HepG2 (cell line): ENCODE results near the gene DDX23. TPM values are rescaled to one million over a fixed set of nuclear protein-coding genes. Genes with fewer than 3 reads are reported as not detected.

Experiments used
- ATAC-seq: fragments of 200-7000 bp; cut with Tn5 transposase; 3 replicates; pipeline ENCODE4 v1.9.1; 2020; ENCODE audit warnings: mild to moderate bottlenecking, moderate library complexity
- BruUV-seq: library from RNA; stranded (reverse); fragments of 400-500 nt; replicated peaks from 2 replicates; lab custom pipeline; 2021; lab: Mats Ljungman, UMichigan
- CTCF ChIA-PET: fragments of 300-600 bp; formaldehyde crosslinking; extraction: SDS; loops from one replicate; lab custom pipeline; 2021; ENCODE audit warnings: low total read pairs, inconsistent platforms, low intra/inter-chr PET ratio; lab: Yijun Ruan, JAX
- POLR2A ChIA-PET: fragments of 350-600 bp; sonication (Branson Sonifier 250); formaldehyde crosslinking; loops from one replicate; lab custom pipeline; 2020; ENCODE audit warnings: antibody characterized with exemption, inconsistent platforms; lab: Yijun Ruan, JAX
- DNase-seq: peaks from one replicate; pipeline ENCODE4 v3.0.0-alpha.2; 2015; ENCODE audit warnings: low spot score
- FAIRE-seq: peaks from 3 replicates; lab custom pipeline; 2011; peaks lifted over from hg19 to GRCh38; lab: Jason Lieb, UNC
- H2AFZ ChIP-seq: one replicate; pipeline ENCODE4 v1.6.1; 2011; ENCODE audit warnings: low read length, inconsistent platforms
- H3K27ac ChIP-seq: fragments of 300-600 bp; 3 replicates; pipeline ENCODE4 v1.8.0; 2011; ENCODE audit warnings: mixed run types, mild to moderate bottlenecking, mixed read lengths, low read length, inconsistent platforms; ENCODE audit not compliant: insufficient read depth; ENCODE audit errors: extremely low read length
- H3K27me3 ChIP-seq, 2 experiments: fragments of 200-600 bp in 1 of 2; 2 replicates in 1 of 2; 3 replicates in 1 of 2; pipeline versions ENCODE4 v1.6.0 to v1.8.0; 2011; ENCODE audit warnings: low read length in 2 of 2, mild to moderate bottlenecking in 2 of 2, moderate library complexity in 2 of 2, inconsistent platforms in 1 of 2; ENCODE audit not compliant: insufficient read depth in 2 of 2, control insufficient read depth in 1 of 2
- H3K36me3 ChIP-seq, 2 experiments: fragments of 200-600 bp in 1 of 2; replicated peaks in 1 of 2; 2 replicates in 1 of 2; 3 replicates in 1 of 2; pipeline versions ENCODE4 v1.5.1 to v1.8.0; 2011; ENCODE audit warnings: low read length in 2 of 2, inconsistent platforms in 1 of 2; ENCODE audit not compliant: insufficient read depth in 2 of 2, control insufficient read depth in 1 of 2
- H3K4me1 ChIP-seq: 2 replicates; pipeline ENCODE4 v1.5.1; 2012; ENCODE audit warnings: low read length, inconsistent platforms; ENCODE audit not compliant: insufficient read depth
- H3K4me2 ChIP-seq: 2 replicates; pipeline ENCODE4 v1.6.0; 2011; ENCODE audit warnings: low read depth, low read length, inconsistent platforms
- H3K4me3 ChIP-seq, 3 experiments: fragments of 200-600 bp in 1 of 3; sonication (generic), shearing (Covaris generic) in 1 of 3; replicated peaks in 1 of 3; 2 replicates each; pipeline ENCODE4 v1.5.1; 2011 to 2016; ENCODE audit warnings: low read length in 3 of 3, inconsistent platforms in 2 of 3, low read depth in 2 of 3, mild to moderate bottlenecking in 2 of 3, control low read depth in 1 of 3, mixed read lengths in 1 of 3; ENCODE audit not compliant: insufficient read depth in 1 of 3
- H3K79me2 ChIP-seq: one replicate; pipeline ENCODE4 v1.6.1; 2011; ENCODE audit warnings: low read length, inconsistent platforms; ENCODE audit not compliant: insufficient read depth
- H3K9ac ChIP-seq: 2 replicates; pipeline ENCODE4 v1.6.0; 2011; ENCODE audit warnings: mild to moderate bottlenecking, low read depth, low read length, inconsistent platforms; ENCODE audit not compliant: insufficient read depth
- H3K9me3 ChIP-seq: 2 replicates; pipeline ENCODE4 v1.5.1; 2012; ENCODE audit warnings: mild to moderate bottlenecking, low read length
- H4K20me1 ChIP-seq: 2 replicates; pipeline ENCODE4 v1.6.0; 2011; ENCODE audit warnings: inconsistent platforms, mild to moderate bottlenecking, low read length, moderate library complexity; ENCODE audit not compliant: insufficient read depth
- CBFB ChIP-seq: sonication (generic); formaldehyde crosslinking; IDR thresholded peaks from 2 replicates; pipeline ENCODE4 v1.4.0; 2020; ENCODE audit warnings: missing genetic modification reagents
- GATAD2A ChIP-seq: IDR thresholded peaks from 2 replicates; pipeline ENCODE4 v1.6.1; 2016
- GLI4 ChIP-seq: sonication (generic); formaldehyde crosslinking; IDR thresholded peaks from 2 replicates; pipeline ENCODE4 v1.5.1; 2020; ENCODE audit warnings: missing genetic modification reagents, mild to moderate bottlenecking, moderate library complexity, borderline replicate concordance
- HDAC2 ChIP-seq: sonication (generic); formaldehyde crosslinking; IDR thresholded peaks from 2 replicates; pipeline ENCODE4 v1.4.0; 2020; ENCODE audit warnings: missing genetic modification reagents
- LCORL ChIP-seq, 2 experiments: fragments of 450-650 bp in 1 of 2; sonication (generic) in 1 of 2; formaldehyde crosslinking in 1 of 2; IDR thresholded peaks; 2 replicates each; pipeline versions ENCODE4 v1.5.0 to v1.6.1; 2017 to 2020; ENCODE audit warnings: antibody characterized with exemption in 1 of 2, missing genetic modification reagents in 1 of 2
- RFXAP ChIP-seq: sonication (generic); formaldehyde crosslinking; IDR thresholded peaks from 2 replicates; pipeline ENCODE4 v1.4.0; 2020; ENCODE audit warnings: missing genetic modification reagents, borderline replicate concordance
- SALL2 ChIP-seq: sonication (generic); formaldehyde crosslinking; IDR thresholded peaks from 2 replicates; pipeline ENCODE4 v1.8.1; 2023; ENCODE audit warnings: mild to moderate bottlenecking, missing genetic modification reagents, inconsistent platforms
- SP5 ChIP-seq: IDR thresholded peaks from 2 replicates; pipeline ENCODE4 v1.6.1; 2016; ENCODE audit warnings: low read depth, borderline replicate concordance
- TEAD2 ChIP-seq: sonication (generic); formaldehyde crosslinking; IDR thresholded peaks from 2 replicates; pipeline ENCODE4 v1.9.0; 2021; ENCODE audit warnings: missing genetic modification reagents
- ZNF274 ChIP-seq: sonication (generic); formaldehyde crosslinking; IDR thresholded peaks from 2 replicates; pipeline ENCODE4 v1.5.1; 2020; ENCODE audit warnings: mild to moderate bottlenecking, missing genetic modification reagents
- ZNF549 ChIP-seq: sonication (generic); formaldehyde crosslinking; IDR thresholded peaks from 2 replicates; pipeline ENCODE4 v1.5.0; 2020; ENCODE audit warnings: missing genetic modification reagents
- ZNF567 ChIP-seq: sonication (generic); formaldehyde crosslinking; IDR thresholded peaks from 2 replicates; pipeline ENCODE4 v1.8.1; 2023; ENCODE audit warnings: mild to moderate bottlenecking, missing genetic modification reagents, borderline replicate concordance
- ZSCAN29 ChIP-seq: sonication (generic); formaldehyde crosslinking; conservative IDR thresholded peaks from 2 replicates; pipeline ENCODE4 v1.4.0; 2020; ENCODE audit warnings: mild to moderate bottlenecking, missing genetic modification reagents
- WGBS: methylation state at CpG from one replicate; pipeline ENCODE4 v1.1.6; 2017; ENCODE audit warnings: low lambda C conversion rate; 5-methylcytosine and 5-hydroxymethylcytosine counted together
- in situ Hi-C: cut with HindIII; loops from 2 replicates; pipeline ENCODE4 v1.10.0; 2017; ENCODE audit warnings: low pct_unique_long_range_greater_than_20kb; ENCODE audit not compliant: extremely low pct_ligation_motif_present
- intact Hi-C: fragments of 100-400 bp; cut with micrococcal nuclease; formaldehyde crosslinking; loops from one replicate; pipeline ENCODE4 v1.10.0; 2022; ENCODE audit not compliant: unreplicated experiment
- polyA plus RNA-seq, 8 experiments: library from polyadenylated mRNA; depleted of rRNA in 3 of 8; stranded (reverse) in 7 of 8; unstranded in 1 of 8; fragments of >200 nt; fragmentation: Illumina TruSeq in 4 of 8; extraction: Trizol in 4 of 8; gene quantifications; 2 replicates each; pipeline versions ENCODE4 v1.2.1 to v1.2.3, GENCODE V29; 2011 to 2016; ENCODE audit warnings: low read depth in 4 of 8, missing spikeins in 1 of 8, mixed read lengths in 1 of 8; ENCODE audit not compliant: insufficient read depth in 1 of 8
- total RNA-seq, 5 experiments: library from RNA; depleted of rRNA; stranded (reverse); fragments of >200 nt; fragmentation: Illumina TruSeq; extraction: Trizol; gene quantifications; 2 replicates each; pipeline ENCODE4 v1.2.3, GENCODE V29; 2016; ENCODE audit warnings: low read depth in 1 of 5
- TF ChIP-seq, protein P1 (sequence below): sonication (generic); formaldehyde crosslinking; IDR thresholded peaks from 2 replicates; pipeline ENCODE4 v1.4.0; 2020; ENCODE audit warnings: missing genetic modification reagents, borderline replicate concordance

The DDX23 gene
- total and polyA plus RNA-seq, 2 of the 13 experiments (the other 11 are each of a cell fraction or from before 2014, with no cell fraction given): 35.7 to 90.0 TPM

DNA sequence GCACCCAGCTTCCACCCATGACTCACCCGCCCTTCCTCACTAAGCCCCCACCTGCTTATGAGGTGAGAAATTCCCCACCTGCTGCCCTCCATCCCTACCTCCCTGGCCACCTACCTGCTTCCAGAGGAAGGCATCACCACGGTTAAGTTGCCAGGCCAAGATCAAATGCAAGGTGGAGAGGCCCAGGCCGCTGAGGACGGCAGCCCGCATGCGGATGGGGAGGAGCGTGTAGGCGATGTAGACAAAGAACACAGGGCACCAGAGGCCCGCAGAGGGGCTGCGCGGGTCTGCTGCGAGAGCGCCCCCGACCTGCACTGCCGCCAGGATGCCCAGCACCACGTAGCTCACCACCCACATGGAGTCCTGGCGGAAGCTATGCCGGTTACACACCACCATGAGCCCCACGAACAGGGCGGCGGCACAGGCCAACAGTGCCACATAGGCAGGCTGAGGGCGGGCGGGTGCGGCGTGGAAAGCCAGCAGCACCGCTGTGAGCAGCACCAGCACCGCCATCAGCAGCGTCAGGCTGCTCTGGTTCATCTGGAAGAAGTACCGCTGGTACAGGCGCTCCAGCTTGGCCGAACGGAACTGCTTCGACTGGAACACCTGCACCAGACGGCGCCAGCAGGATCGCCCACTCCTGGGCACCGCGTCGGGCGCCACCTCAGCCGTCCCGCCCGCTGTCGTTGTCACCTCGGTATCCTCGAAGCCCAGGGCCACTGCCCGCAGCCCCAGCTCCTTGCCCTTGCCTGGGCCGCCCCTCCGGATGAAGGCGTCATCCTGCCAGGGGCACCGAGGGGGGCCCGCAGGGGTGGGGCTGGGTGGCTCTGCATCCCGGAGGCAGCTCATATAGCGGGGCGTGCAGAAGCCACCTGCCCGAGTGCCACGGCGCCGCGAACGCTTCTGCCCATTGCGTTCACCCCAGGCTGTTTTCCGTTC, 69.2 kb downstream of the DDX23 start (continued):
- TF ChIP-seq SP5 (no peak), ZNF549 (CRISPR knock-in tag) (no peak), CBFB (no peak), GLI4 (CRISPR knock-in tag) (no peak), LCORL (IDR thresholded peaks at IDR 0.05) (no peak), LCORL (CRISPR knock-in tag; IDR thresholded peaks at IDR 0.05) (no peak), HDAC2 (CRISPR knock-in tag) (no peak)
- TF ChIP-seq, all 625 proteins: peak for 0

- in situ Hi-C loops: no loop called here
- CTCF ChIA-PET: no interaction called here
- ATAC-seq: peak; percentile 17; the same call in 1 of the 3 replicates
Observed at GRCh38 chr12:48781750-48782456, 70.1 kb downstream of the DDX23 start.

More at GRCh38 chr12:48781750-48782456, 70.1 kb downstream of the DDX23 start:
- 91% methylated on average over 7 of the region's 9 CpGs for WGBS
- Histone ChIP-seq H3K4me2 (no peak overlapping the region), H3K79me2 (peaks cover 3% of the 10 kb centered on the region), H3K9ac (no peak overlapping the region), H2AFZ (no peak overlapping the region), H3K4me3 (no peak overlapping the region), H4K20me1 (no peaks in the 10 kb centered on the region), H3K36me3 (0 out of 5 replicates have a peak, but pooled peaks cover 0 to 8% of the 10 kb centered on the region in 2 experiments), H3K4me1 (peaks cover 7% of the 10 kb centered on the region), H3K27me3 (no peaks in the 10 kb centered on the region), H3K9me3 (no peaks in the 10 kb centered on the region), H3K27ac (no peak overlapping the region)
- intact Hi-C loops: no loop called here
- DNase-seq (no peak), FAIRE-seq (no peak)
- no TSS peak for BruUV-seq
- TF ChIP-seq ZNF274 (CRISPR knock-in tag) (no peak), ZSCAN29 (CRISPR knock-in tag) (no peak), SALL2 (no peak), RFXAP (CRISPR knock-in tag) (no peak), ZNF567 (CRISPR knock-in tag) (no peak), GATAD2A (CRISPR knock-in tag) (no peak), TEAD2 (CRISPR knock-in tag) (no peak)
- TF ChIP-seq, protein P1, sequence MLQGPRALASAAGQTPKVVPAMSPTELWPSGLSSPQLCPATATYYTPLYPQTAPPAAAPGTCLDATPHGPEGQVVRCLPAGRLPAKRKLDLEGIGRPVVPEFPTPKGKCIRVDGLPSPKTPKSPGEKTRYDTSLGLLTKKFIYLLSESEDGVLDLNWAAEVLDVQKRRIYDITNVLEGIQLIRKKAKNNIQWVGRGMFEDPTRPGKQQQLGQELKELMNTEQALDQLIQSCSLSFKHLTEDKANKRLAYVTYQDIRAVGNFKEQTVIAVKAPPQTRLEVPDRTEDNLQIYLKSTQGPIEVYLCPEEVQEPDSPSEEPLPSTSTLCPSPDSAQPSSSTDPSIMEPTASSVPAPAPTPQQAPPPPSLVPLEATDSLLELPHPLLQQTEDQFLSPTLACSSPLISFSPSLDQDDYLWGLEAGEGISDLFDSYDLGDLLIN (CRISPR knock-in tag): no peak
- POLR2A ChIA-PET: interaction anchor here (2.2 kb wide), 1 partner anchor 84 kb away, joined by 5 read pairs; the partner anchor contains the start of gene RND1
